Stimulated activated CD8-positive, alpha-beta memory T cell treated with anti-CD3 and anti-CD28 coated beads, Interleukin-15, amount 100 ng/mL, for 24 hours (primary cell): Measurements from ENCODE around the gene CMTM6.
"Not testable (repeated sequence)": the region's sequence is repeated elsewhere in the genome, so short reads cannot be mapped to it uniquely, and the experiment has no call there.

ENCODE experiments used
- DNase-seq: peaks from one replicate; pipeline ENCODE4 v3.0.0-alpha.2; 2020; ENCODE audit warnings: low read depth

CMTM6 gene

GRCh38 chr3:32466808-32467207 lies 35.8 kb downstream of the CMTM6 start:
- DNase-seq: not testable (repeated sequence)

GRCh38 chr3:32464726-32465125 lies 37.9 kb downstream of the CMTM6 start:
- not testable (repeated sequence) for DNase-seq

GRCh38 chr3:32463415-32463814 lies 39.2 kb downstream of the CMTM6 start:
- not testable (repeated sequence) for DNase-seq

- not testable (repeated sequence) for DNase-seq
Observed at GRCh38 chr3:32462191-32462986, 40.3 kb downstream of the CMTM6 start.

- DNase-seq: not testable (repeated sequence)
Observed at GRCh38 chr3:32460817-32461496, 41.7 kb downstream of the CMTM6 start.

GRCh38 chr3:32460031-32460749 lies 42.5 kb downstream of the CMTM6 start:
- DNase-seq: no peak

- DNase-seq: no peak
Observed at GRCh38 chr3:32459450-32459849, 43.2 kb downstream of the CMTM6 start.

GRCh38 chr3:32457971-32458471 lies 44.6 kb downstream of the CMTM6 start:
- DNase-seq: no peak

- no peak for DNase-seq
Observed at GRCh38 chr3:32456429-32457130, 46.1 kb downstream of the CMTM6 start.

- DNase-seq: no peak
Observed at GRCh38 chr3:32455609-32456428, 46.8 kb downstream of the CMTM6 start.

- DNase-seq: no peak
Observed at GRCh38 chr3:32454731-32455608, 47.7 kb downstream of the CMTM6 start.

- DNase-seq: no peak
Observed at GRCh38 chr3:32454111-32454510, 48.5 kb downstream of the CMTM6 start.

- DNase-seq: no peak
Observed at GRCh38 chr3:32453346-32453745, 49.3 kb downstream of the CMTM6 start.

GRCh38 chr3:32452009-32452408 lies 50.6 kb downstream of the CMTM6 start:
- no peak for DNase-seq

GRCh38 chr3:32450992-32451659 lies 51.5 kb downstream of the CMTM6 start:
- DNase-seq: no peak

GRCh38 chr3:32450426-32450825 lies 52.2 kb downstream of the CMTM6 start:
- no peak for DNase-seq

- no peak for DNase-seq
Observed at GRCh38 chr3:32449691-32450090, 53.0 kb downstream of the CMTM6 start.

- DNase-seq: no peak
Observed at GRCh38 chr3:32448686-32449474, 53.8 kb downstream of the CMTM6 start.
